ENCODE results near the gene C1GALT1C1L. TPM values are rescaled to one million over a fixed set of nuclear protein-coding genes. Genes with fewer than 3 reads are reported as not detected.

The C1GALT1C1L gene
- total and polyA plus RNA-seq, 2 of the 4 experiments (the other 2 are of a cell fraction), result 0.36 to 0.63 TPM

DNA sequence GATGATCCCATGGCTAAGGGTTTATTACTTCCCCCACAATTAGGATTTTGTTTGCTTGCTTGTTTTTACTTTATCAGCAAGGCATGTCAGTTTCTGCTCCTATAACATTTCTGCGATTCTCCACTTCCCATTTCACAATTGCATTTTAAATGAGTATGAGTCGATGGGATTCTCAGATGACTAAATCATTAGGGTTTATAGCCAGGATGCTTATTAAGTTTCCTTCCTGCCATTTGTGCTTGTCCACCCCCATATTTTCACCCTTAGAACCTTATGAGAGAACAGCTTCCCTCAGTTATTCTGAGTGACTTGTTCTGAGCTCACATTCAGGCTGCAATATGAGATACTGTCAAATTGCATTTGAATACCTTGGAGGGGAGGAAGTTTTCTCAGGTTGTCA is 37.9 kb upstream of the C1GALT1C1L start:
- H4K20me1 ChIP-seq (ENCODE audit: insufficient read depth, low read length), result no peaks in the 10 kb centered on the region
- H2BK20ac ChIP-seq (ENCODE audit: low read depth, low read length), result no peak overlapping the region
- H2AK5ac ChIP-seq (ENCODE audit: low read depth, low read length), result no peak overlapping the region
- in situ Hi-C loops (cut with MboI; ENCODE audit: low sequenced_read_pairs), result no loop called here
- H3K9me1 ChIP-seq (ENCODE audit: insufficient read depth, low read length), result no peaks in the 10 kb centered on the region
- H2BK15ac ChIP-seq (ENCODE audit: low read depth, low read length), result no peak overlapping the region
- intact Hi-C loops (cut with micrococcal nuclease), result no loop called here
- H3K4me3 ChIP-seq (ENCODE audit: insufficient read depth, low read depth, low read length), result no peak overlapping the region
- dilution Hi-C loops (cut with HindIII; ENCODE audit: low sequenced_read_pairs, unreplicated experiment), result no loop called here
- DNase-seq (peak; percentile 85), ATAC-seq (ENCODE audit: low read depth) (peak; percentile 69)
- H2BK5ac ChIP-seq (ENCODE audit: low read depth, low read length, poor library complexity, severe bottlenecking), result no peak overlapping the region
- no peaks in the 10 kb centered on the region for H3K79me1 ChIP-seq (ENCODE audit: low read depth in 1 of 2, low read length in 2 of 2)
- H3K4ac ChIP-seq (ENCODE audit: low read depth, low read length), result no peak overlapping the region
- H4K5ac ChIP-seq (ENCODE audit: low read depth, low read length), result no peak overlapping the region
- peak overlapping the region; percentile 46; the same call in 1 of the 2 replicates for H3K4me2 ChIP-seq (ENCODE audit: low read depth, low read length)
- H3K9ac ChIP-seq (ENCODE audit: low read depth, low read length), result no peak overlapping the region
- no peak overlapping the region for H3K14ac ChIP-seq (replicated peaks; ENCODE audit: low read depth, low read length)
- no TSS peak for BruUV-seq (replicated peaks)
- H3K23ac ChIP-seq (ENCODE audit: low read depth, low read length), result no peak overlapping the region
- no peak overlapping the region for H2BK120ac ChIP-seq (ENCODE audit: low read depth, low read length)
- H2AK9ac ChIP-seq (replicated peaks; ENCODE audit: low read depth, low read length, poor library complexity), result no peak overlapping the region
- no peaks in the 10 kb centered on the region for H3K4me1 ChIP-seq (ENCODE audit: control insufficient read depth, insufficient read depth, low read length)
- POLR2A ChIA-PET (ENCODE audit: unreplicated experiment), result no interaction called here
- H4K8ac ChIP-seq (ENCODE audit: low read depth in 2 of 2, low read length in 2 of 2), result no peak overlapping the region
- no peaks in the 10 kb centered on the region for H3K9me3 ChIP-seq (ENCODE audit: control insufficient read depth, insufficient read depth, low read length)
- no peak overlapping the region for H3K56ac ChIP-seq (ENCODE audit: extremely low read depth, insufficient read depth, low read length)
- no peak for TF ChIP-seq FOS (IDR thresholded peaks at IDR 0.05; ENCODE audit: low read depth, low read length)
- TF ChIP-seq CEBPB (IDR thresholded peaks at IDR 0.05; ENCODE audit: low read depth, low read length), result peak; percentile 70
- WGBS, 2 experiments (ENCODE audit: extremely low coverage in 2 of 2, insufficient read length in 1 of 2), result no CpG with 5 or more reads among the region's 2 CpGs
- no peaks in the 10 kb centered on the region for H3K27me3 ChIP-seq (ENCODE audit: control insufficient read depth, insufficient read depth, low read length)
- H3K27ac ChIP-seq (ENCODE audit: insufficient read depth, low read length), result no peak overlapping the region
- H3K36me3 ChIP-seq (ENCODE audit: control insufficient read depth, insufficient read depth, low read length), result peaks cover 2% of the 10 kb centered on the region; the same call in 1 of the 2 replicates
- no peak overlapping the region for H4K91ac ChIP-seq (ENCODE audit: insufficient read depth, low read depth, low read length)
- no peak overlapping the region for H2AFZ ChIP-seq (replicated peaks; ENCODE audit: low read length, poor library complexity)
- no peak overlapping the region for H3K18ac ChIP-seq (ENCODE audit: low read depth, low read length)
- CTCF ChIA-PET, result no interaction called here

Data from IMR-90 (cell line).